ENCODE data around the gene INO80D. TPM values are rescaled to one million over a fixed set of nuclear protein-coding genes. Genes with fewer than 3 reads are reported as not detected.

INO80D gene
- total RNA-seq, 1 experiment from 2014 or later: 46.0 TPM

DNA sequence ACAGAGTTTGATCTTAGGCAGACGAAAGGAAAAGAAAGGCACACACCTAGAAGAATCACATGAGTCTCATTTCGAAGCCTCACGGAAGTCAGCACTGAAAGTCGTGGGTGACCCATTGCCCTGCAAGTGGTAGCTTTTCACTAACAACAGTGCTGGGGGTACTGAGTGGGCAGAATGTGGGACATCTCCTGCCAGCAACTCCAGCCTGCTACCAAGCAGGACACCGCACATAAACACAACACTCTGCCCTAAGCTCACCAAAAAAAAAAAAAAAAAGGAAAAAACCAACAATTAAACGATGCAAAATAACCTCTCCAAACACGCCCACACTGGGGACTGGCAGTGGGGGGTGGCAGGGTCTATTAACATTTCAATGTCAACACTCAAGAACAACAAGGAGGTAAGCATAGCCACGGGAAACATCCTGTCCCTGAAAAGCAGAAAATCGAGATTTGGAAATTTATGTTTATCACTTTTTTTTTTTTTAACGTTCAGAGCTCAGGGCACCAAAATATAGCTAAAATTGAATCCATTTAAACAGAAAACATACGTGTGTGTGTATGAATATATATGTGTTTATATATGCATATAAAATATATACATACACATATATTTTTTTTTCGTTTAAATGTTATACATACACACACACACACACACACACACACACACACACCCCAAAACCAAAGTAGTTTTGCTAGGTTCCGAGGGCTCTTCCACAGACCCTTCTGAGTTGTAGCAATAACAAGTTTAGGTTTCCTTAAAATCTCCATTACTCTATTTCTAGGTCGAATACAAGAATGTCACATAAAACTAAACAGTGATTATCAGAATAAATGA lies 2.2 kb downstream of the INO80D start:
- WGBS (ENCODE audit: extremely low coverage, insufficient read length, low lambda C conversion rate): no CpG with 5 or more reads among the region's 14 CpGs
- H4K5ac ChIP-seq (ENCODE audit: insufficient read length, low read depth, low read length): no peak overlapping the region
- H3K27me3 Mint-ChIP-seq (ENCODE audit: low read depth): no peaks in the 10 kb centered on the region

More for the DNA sequence above, 2.2 kb downstream of the INO80D start:
- DNase-seq: peak; percentile 86
- Mint-ChIP-seq H3K9me3 (no peaks in the 10 kb centered on the region), H3K4me1 (peaks cover 32 to 50% of the 10 kb centered on the region in 2 experiments), H3K27ac (peak overlapping the region; percentile 98 to 100 (median 100)), H3K36me3 (ENCODE audit: insufficient read depth in 1 of 3, low read depth in 3 of 3) (peaks cover 4 to 20% (median 11%) of the 10 kb centered on the region in 3 experiments; a peak in 6 of 7 replicates), H3K4me3 (peak overlapping the region; percentile 94 to 96)
- no peak overlapping the region for H2BK12ac ChIP-seq (ENCODE audit: insufficient read length, low read depth, low read length)
- H3K27ac ChIP-seq (ENCODE audit: insufficient read length, low read depth, low read length): peak overlapping the region; percentile 98
- no peak overlapping the region for H3K23ac ChIP-seq (ENCODE audit: insufficient read length, low read depth, low read length)
- H4K91ac ChIP-seq (ENCODE audit: insufficient read length, low read depth, low read length): no peak overlapping the region
- H3T11ph ChIP-seq (ENCODE audit: low read length): no peak overlapping the region
- peaks cover 14% of the 10 kb centered on the region; the same call in 1 of the 2 replicates for H3K4me1 ChIP-seq (ENCODE audit: insufficient read depth, low read length)
- peak overlapping the region; percentile 42 for H3K14ac ChIP-seq (ENCODE audit: insufficient read depth, low read length)
- no peak for TF ChIP-seq CTCF (conservative IDR thresholded peaks at IDR 0.05)
- no peak overlapping the region for H3K4ac ChIP-seq (ENCODE audit: low read depth, low read length)
- H4K20me1 ChIP-seq (ENCODE audit: control insufficient read depth, insufficient read depth, insufficient read length): no peaks in the 10 kb centered on the region
- no peaks in the 10 kb centered on the region for H3K9me3 ChIP-seq (ENCODE audit: control insufficient read depth, low read depth, low read length)
- H3K9ac ChIP-seq (ENCODE audit: extremely low read depth, insufficient read length, low read length): peak overlapping the region; percentile 94
- peaks cover 2% of the 10 kb centered on the region for H3K23me2 ChIP-seq (ENCODE audit: insufficient read length, low read depth, low read length, poor library complexity, severe bottlenecking)
- no peak overlapping the region for H3K18ac ChIP-seq (ENCODE audit: insufficient read length, low read depth, low read length)
- peak overlapping the region; percentile 58 for H2BK5ac ChIP-seq (ENCODE audit: insufficient read length, low read length)
- H2AFZ ChIP-seq (ENCODE audit: low read length): no peak overlapping the region
- H3K27me3 ChIP-seq (ENCODE audit: insufficient read depth, low read length): no peaks in the 10 kb centered on the region
- peak overlapping the region; percentile 91 for H3K4me2 ChIP-seq (ENCODE audit: insufficient read depth, insufficient read length, low read length)
- H2BK120ac ChIP-seq (ENCODE audit: low read depth, low read length, poor library complexity, severe bottlenecking): no peak overlapping the region
- H3K79me2 ChIP-seq (ENCODE audit: insufficient read depth, low read length): peaks cover 19% of the 10 kb centered on the region; the same call in 1 of the 2 replicates
- H2BK15ac ChIP-seq (ENCODE audit: low read depth, low read length): no peak overlapping the region
- H2AK5ac ChIP-seq (ENCODE audit: insufficient read length, low read length): no peak overlapping the region
- no peaks in the 10 kb centered on the region for H3K79me1 ChIP-seq (ENCODE audit: insufficient read depth, low read depth, low read length, poor library complexity, severe bottlenecking)
- no peak overlapping the region for H4K8ac ChIP-seq (replicated peaks; ENCODE audit: insufficient read length, low read depth, low read length)
- H3K56ac ChIP-seq (ENCODE audit: insufficient read length, low read depth, low read length): no peak overlapping the region
- H2BK20ac ChIP-seq (ENCODE audit: low read depth, low read length, poor library complexity, severe bottlenecking): no peak overlapping the region

Data from H9 (cell line).